Stimulated activated naive CD8-positive, alpha-beta T cell treated with anti-CD3 and anti-CD28 coated beads, Interleukin-15, Interleukin-2, amounts not matched to agents 100 ng/mL and 50 ng/mL, for 24 hours (primary cell): ENCODE data around the gene AMDHD2.

Experiments
- H3K27ac Mint-ChIP-seq: one replicate; pipeline ENCODE4 v1.8.0; 2021; ENCODE audit warnings: mild to moderate bottlenecking, mixed read lengths
- H3K27me3 Mint-ChIP-seq: one replicate; pipeline ENCODE4 v1.8.0; 2021; ENCODE audit warnings: mixed read lengths
- H3K36me3 Mint-ChIP-seq: one replicate; pipeline ENCODE4 v1.8.0; 2021; ENCODE audit warnings: low read depth, mixed read lengths
- H3K4me1 Mint-ChIP-seq: one replicate; pipeline ENCODE4 v1.8.0; 2021; ENCODE audit warnings: low read depth, mixed read lengths
- H3K4me3 Mint-ChIP-seq: one replicate; pipeline ENCODE4 v1.8.0; 2021; ENCODE audit warnings: mild to moderate bottlenecking, mixed read lengths
- H3K9me3 Mint-ChIP-seq: one replicate; pipeline ENCODE4 v1.8.0; 2021; ENCODE audit warnings: mixed read lengths

Gene AMDHD2, protein sequence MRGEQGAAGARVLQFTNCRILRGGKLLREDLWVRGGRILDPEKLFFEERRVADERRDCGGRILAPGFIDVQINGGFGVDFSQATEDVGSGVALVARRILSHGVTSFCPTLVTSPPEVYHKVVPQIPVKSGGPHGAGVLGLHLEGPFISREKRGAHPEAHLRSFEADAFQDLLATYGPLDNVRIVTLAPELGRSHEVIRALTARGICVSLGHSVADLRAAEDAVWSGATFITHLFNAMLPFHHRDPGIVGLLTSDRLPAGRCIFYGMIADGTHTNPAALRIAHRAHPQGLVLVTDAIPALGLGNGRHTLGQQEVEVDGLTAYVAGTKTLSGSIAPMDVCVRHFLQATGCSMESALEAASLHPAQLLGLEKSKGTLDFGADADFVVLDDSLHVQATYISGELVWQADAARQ

DNA sequence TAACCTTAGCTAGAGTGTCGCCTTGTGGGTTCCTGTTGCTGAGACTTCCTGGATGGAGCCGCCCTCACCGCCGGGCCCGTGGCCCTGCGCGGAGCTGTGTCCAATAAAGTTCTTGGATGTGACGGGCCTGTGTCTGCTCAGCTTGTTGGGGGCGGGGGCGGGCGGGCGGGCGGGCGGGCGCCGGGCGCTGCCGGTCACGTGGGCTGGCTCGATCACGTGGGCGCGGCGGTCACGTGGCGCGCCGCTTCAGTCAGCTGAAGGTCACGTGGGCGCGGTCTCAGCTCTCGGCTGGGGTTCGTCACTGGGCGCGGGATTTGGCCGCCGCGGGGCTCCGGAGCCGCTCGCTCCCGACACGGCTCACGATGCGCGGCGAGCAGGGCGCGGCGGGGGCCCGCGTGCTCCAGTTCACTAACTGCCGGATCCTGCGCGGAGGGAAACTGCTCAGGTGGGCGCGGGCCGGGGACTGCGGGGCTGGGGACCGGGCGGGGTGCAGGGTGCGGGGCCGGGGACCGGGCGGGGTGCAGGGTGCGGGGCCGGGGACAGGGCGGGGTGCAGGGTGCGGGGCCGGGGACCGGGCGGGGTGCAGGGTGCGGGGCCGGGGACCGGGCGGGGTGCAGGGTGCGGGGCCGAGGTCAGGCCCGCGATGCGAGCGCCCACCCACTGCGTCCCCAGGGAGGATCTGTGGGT lies at the start of gene AMDHD2:
AMDHD2 (plus strand) TSS at position 275 of the 687 bp plus-strand sequence; CDS start at position 363, 88 bp downstream.
- peak within 1 kb of the TSS; percentile 82 for H3K4me3 Mint-ChIP-seq
- H3K27ac Mint-ChIP-seq = peak within 1 kb of the TSS; percentile 87
- no peaks in the 10 kb centered on the region for H3K27me3 Mint-ChIP-seq
- H3K9me3 Mint-ChIP-seq = no peaks in the 10 kb centered on the region
- H3K4me1 Mint-ChIP-seq = peaks cover 51% of the 10 kb centered on the region
- peaks cover 28% of the 10 kb centered on the region for H3K36me3 Mint-ChIP-seq

DNA sequence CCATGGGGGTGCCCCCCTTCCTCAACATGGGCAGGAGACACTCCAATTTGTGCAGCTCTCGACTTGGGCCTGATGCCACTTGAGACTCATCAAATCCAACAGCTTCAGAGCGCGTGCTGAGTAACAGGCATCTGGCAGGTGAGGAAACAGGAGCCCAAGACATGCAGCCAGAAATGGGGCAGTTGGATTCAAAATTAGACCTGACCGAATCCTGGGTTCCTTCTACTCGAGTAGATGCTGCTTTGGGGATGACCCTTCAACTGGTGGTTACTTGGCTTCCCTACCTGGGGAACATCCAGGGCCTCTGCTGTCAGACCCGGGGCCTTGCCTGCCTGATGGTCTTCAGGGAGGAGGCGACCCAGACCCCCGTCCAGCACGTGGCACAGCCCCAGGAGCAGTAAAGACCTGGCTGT lies 49.6 kb upstream of the AMDHD2 start:
- peaks cover 26% of the 10 kb centered on the region for H3K27me3 Mint-ChIP-seq
- H3K4me3 Mint-ChIP-seq = no peak overlapping the region
- no peaks in the 10 kb centered on the region for H3K9me3 Mint-ChIP-seq
- peaks cover 24% of the 10 kb centered on the region for H3K4me1 Mint-ChIP-seq
- H3K27ac Mint-ChIP-seq = no peak overlapping the region
- no peaks in the 10 kb centered on the region for H3K36me3 Mint-ChIP-seq

DNA sequence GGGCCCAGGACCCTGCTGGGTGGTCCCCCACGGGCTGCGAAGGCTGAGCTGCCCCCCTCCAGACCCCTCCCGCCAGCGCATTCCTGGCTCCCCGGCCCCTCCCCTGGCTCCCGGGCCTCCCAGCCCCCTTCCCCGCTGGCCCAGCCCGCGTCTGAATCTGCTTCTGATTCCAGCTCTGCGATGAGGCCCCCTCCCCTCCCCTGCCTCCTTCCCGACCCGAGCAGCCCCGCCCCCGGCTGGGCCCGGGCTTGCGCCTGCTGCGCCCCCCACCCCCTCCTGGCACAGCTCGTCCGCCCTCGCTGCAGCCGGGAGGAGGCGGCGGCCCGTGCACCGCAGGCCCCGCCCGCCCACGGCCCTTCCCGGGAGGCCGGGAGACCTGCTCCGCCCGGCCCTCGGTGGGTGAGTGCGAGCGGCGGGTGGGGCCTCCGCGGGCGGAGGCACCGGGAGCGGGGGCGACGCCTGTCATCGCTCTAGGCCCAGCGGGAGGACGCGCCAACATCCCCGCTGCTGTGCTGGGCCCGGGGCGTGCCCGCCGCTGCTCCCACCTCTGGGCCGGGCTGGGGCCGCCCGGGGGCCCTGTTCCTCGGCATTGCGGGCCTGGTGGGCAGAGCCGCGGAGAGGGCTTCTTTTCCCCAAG lies 49.0 kb upstream of the AMDHD2 start, which contains the start of gene NTN3:
NTN3 (plus strand) TSS at position 282 of the 637 bp plus-strand sequence. CDS start 405 bp downstream, outside the sequence.
- H3K9me3 Mint-ChIP-seq = no peaks in the 10 kb centered on the region
- H3K27ac Mint-ChIP-seq = no peak within 1 kb of the TSS
- peaks cover 29% of the 10 kb centered on the region for H3K4me1 Mint-ChIP-seq
- H3K27me3 Mint-ChIP-seq = peaks cover 26% of the 10 kb centered on the region
- peak within 1 kb of the TSS; percentile 26 for H3K4me3 Mint-ChIP-seq
- H3K36me3 Mint-ChIP-seq = no peaks in the 10 kb centered on the region

DNA sequence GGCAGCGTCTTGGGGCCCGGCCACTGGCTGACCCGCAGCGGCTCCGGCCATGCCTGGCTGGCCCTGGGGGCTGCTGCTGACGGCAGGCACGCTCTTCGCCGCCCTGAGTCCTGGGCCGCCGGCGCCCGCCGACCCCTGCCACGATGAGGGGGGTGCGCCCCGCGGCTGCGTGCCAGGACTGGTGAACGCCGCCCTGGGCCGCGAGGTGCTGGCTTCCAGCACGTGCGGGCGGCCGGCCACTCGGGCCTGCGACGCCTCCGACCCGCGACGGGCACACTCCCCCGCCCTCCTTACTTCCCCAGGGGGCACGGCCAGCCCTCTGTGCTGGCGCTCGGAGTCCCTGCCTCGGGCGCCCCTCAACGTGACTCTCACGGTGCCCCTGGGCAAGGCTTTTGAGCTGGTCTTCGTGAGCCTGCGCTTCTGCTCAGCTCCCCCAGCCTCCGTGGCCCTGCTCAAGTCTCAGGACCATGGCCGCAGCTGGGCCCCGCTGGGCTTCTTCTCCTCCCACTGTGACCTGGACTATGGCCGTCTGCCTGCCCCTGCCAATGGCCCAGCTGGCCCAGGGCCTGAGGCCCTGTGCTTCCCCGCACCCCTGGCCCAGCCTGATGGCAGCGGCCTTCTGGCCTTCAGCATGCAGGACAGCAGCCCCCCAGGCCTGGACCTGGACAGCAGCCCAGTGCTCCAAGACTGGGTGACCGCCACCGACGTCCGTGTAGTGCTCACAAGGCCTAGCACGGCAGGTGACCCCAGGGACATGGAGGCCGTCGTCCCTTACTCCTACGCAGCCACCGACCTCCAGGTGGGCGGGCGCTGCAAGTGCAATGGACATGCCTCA lies 48.3 kb upstream of the AMDHD2 start:
- peaks cover 30% of the 10 kb centered on the region for H3K4me1 Mint-ChIP-seq
- no peak overlapping the region for H3K27ac Mint-ChIP-seq
- no peaks in the 10 kb centered on the region for H3K9me3 Mint-ChIP-seq
- H3K36me3 Mint-ChIP-seq = no peaks in the 10 kb centered on the region
- H3K27me3 Mint-ChIP-seq = peaks cover 26% of the 10 kb centered on the region
- peak overlapping the region; percentile 26 for H3K4me3 Mint-ChIP-seq

DNA sequence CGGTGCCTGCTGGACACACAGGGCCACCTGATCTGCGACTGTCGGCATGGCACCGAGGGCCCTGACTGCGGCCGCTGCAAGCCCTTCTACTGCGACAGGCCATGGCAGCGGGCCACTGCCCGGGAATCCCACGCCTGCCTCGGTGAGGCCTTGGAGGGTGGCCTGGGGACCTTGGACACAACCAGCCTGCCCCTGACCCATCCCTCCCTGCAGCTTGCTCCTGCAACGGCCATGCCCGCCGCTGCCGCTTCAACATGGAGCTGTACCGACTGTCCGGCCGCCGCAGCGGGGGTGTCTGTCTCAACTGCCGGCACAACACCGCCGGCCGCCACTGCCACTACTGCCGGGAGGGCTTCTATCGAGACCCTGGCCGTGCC lies 47.7 kb upstream of the AMDHD2 start:
- no peak overlapping the region for H3K4me3 Mint-ChIP-seq
- H3K4me1 Mint-ChIP-seq = peaks cover 25% of the 10 kb centered on the region
- peaks cover 26% of the 10 kb centered on the region for H3K27me3 Mint-ChIP-seq
- no peaks in the 10 kb centered on the region for H3K36me3 Mint-ChIP-seq
- no peak overlapping the region for H3K27ac Mint-ChIP-seq
- no peaks in the 10 kb centered on the region for H3K9me3 Mint-ChIP-seq

DNA sequence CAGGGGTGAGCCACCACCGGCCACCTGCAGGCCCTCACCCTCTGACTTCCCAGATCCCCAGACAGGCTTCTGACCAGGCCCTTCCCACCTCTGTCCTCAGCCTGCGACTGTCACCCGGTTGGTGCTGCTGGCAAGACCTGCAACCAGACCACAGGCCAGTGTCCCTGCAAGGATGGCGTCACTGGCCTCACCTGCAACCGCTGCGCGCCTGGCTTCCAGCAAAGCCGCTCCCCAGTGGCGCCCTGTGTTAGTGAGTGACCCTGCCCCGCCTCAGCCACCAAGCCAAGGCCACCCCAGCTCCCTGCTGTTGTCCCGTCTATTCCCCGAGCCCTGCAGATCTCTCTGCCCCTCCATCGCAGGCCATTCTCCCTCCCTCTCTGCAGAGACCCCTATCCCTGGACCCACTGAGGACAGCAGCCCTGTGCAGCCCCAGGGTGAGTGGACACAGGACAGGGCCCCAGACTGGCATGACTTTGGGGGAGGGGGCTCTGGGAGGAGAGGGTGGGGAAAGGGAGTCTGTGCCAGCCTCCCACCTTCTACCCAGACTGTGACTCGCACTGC lies 47.2 kb upstream of the AMDHD2 start:
- Mint-ChIP-seq H3K27ac (peak overlapping the region; percentile 71), H3K4me3 (peak overlapping the region; percentile 64), H3K9me3 (no peaks in the 10 kb centered on the region), H3K4me1 (peaks cover 25% of the 10 kb centered on the region), H3K36me3 (no peaks in the 10 kb centered on the region), H3K27me3 (peaks cover 26% of the 10 kb centered on the region)

DNA sequence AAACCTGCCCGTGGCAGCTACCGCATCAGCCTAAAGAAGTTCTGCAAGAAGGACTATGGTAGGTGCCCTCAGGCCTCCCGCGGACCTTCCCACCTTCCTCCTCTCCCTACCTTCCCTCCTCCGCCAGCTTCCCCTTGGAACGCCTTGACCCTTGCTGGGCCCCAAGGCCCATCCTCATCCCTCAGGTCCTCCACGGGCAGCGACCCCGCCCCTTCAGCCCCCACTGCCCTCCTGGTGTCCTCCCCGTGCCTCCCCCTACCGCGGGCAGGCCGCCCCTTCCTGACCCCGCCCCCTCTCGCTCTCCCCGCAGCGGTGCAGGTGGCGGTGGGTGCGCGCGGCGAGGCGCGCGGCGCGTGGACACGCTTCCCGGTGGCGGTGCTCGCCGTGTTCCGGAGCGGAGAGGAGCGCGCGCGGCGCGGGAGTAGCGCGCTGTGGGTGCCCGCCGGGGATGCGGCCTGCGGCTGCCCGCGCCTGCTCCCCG lies 46.7 kb upstream of the AMDHD2 start:
- H3K27ac Mint-ChIP-seq = peak overlapping the region; percentile 36
- peak overlapping the region; percentile 64 for H3K4me3 Mint-ChIP-seq
- H3K36me3 Mint-ChIP-seq = no peaks in the 10 kb centered on the region
- H3K4me1 Mint-ChIP-seq = peaks cover 21% of the 10 kb centered on the region
- H3K27me3 Mint-ChIP-seq = peaks cover 22% of the 10 kb centered on the region
- no peaks in the 10 kb centered on the region for H3K9me3 Mint-ChIP-seq

DNA sequence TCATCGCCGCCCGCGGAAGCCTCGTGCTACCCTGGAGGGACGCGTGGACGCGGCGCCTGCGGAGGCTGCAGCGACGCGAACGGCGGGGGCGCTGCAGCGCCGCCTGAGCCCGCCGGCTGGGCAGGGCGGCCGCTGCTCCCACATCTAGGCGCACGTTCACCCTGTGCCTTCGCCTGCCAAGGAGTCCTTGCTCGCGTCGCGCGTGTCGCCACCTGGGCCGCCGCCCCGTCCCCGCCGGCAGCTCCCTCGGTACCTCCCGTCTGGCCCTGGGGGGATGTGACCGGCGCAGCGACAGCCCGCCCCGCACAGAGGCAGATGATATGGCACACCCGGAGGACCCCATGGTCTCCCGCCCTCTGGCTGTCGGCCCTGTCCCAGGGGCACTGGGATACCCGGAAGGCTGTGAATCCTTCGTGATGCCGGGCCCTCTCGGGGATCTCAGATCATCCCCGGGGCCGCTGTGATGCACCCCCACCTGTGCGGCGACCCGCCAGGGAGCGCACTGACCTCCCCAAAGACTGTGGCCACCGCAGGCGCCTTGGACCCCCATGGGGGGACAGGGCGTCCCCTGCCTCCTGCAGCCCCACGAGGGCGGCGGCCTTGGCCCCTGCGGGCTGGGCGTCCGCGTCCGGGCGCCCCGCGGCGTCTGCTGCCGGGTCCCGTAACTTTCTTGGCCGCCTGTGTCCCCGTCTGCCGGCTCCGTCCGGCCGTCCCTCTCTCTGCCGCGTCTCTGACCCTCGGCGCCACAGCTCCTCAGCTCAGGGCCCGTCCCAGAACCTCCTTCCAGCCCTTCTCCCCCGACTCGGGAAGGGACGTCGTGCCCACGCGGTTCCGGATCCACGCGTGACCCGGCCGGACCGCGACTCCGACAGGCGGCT lies 45.9 kb upstream of the AMDHD2 start:
- Mint-ChIP-seq H3K4me3 (peak overlapping the region; percentile 79), H3K9me3 (no peaks in the 10 kb centered on the region), H3K27me3 (peaks cover 20% of the 10 kb centered on the region), H3K36me3 (no peaks in the 10 kb centered on the region), H3K4me1 (peaks cover 19% of the 10 kb centered on the region), H3K27ac (no peak overlapping the region)

DNA sequence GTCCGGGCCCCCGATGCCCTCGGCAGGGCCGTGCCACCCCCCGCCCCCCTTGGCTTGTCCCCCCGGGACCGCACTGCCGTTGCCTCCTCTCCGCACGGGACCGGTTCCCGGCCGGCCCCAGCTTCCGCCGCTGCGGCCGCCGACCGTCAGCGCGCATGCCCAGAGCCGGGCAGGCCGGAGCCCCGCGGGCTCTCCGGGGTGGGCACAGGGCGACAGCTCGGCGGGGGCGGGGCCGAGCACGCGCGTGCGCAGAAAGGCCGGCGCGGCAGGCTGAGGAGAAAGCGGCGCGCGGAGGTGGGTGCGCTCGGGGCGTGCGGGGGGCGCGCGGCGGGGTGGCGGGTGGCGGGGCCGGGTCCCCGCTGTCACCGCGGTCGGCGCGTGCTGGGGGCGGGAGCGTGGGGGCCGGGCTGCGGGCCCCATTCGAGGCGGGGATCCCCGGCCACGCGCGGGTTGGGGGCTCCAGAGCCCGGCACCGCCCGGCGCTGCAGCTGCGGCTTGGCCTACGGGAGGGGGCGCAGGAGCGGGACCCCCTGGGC lies 45.2 kb upstream of the AMDHD2 start, which contains the start of gene TBC1D24:
TBC1D24 (plus strand) TSS at position 251 of the 536 bp plus-strand sequence. CDS start 21,022 bp downstream, outside the sequence.
- Mint-ChIP-seq H3K4me1 (peaks cover 14% of the 10 kb centered on the region), H3K9me3 (no peaks in the 10 kb centered on the region), H3K27ac (no peak within 1 kb of the TSS), H3K36me3 (no peaks in the 10 kb centered on the region), H3K27me3 (peaks cover 14% of the 10 kb centered on the region), H3K4me3 (peak within 1 kb of the TSS; percentile 79)

DNA sequence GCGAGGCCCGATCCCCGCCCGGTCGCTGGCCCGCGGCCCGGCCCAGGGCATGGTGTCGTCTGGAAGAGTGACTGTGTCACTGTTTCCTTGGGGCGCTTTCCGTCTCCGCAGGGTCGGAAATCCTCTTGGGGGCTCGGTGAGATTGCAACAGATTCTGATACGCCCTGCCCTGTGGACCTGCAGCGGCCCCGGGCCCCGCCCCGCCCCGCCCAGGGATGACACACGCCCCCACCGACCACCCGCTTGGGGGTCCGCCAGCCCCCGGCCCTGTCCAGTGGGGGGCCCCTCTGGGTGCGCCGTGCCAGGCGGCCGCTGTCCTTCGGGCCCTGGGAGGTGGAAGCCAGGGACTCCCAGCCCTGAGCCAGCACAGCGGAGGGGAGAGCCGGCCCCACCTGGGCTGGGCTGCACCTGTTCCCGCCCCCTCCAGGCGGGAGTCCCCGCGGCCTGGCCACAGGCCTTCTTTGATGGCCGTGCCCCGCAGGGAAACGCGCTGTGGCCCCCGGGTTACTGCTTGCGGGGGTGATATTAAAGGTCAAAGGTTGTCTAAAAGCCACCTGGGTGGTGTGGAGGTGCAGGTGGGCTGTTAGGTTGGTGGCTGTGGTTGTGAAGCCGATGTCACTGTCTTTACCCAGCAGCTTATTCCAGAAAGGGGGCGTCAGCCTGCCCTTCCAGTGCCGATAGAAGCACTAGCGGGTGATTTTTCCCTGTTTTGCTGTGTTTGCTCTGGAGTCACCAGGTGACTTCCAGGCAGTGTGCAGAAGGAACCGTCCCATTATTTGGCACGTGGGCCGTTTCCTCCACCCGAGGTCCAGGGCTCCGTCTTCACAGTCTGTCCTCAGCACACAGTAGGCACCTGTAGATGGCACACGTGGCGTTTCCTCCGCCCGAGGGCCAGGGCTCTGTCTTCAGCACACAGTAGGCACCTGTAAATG lies 44.5 kb upstream of the AMDHD2 start:
- peaks cover 13% of the 10 kb centered on the region for H3K4me1 Mint-ChIP-seq
- H3K4me3 Mint-ChIP-seq = peak overlapping the region; percentile 71
- no peak overlapping the region for H3K27ac Mint-ChIP-seq
- H3K36me3 Mint-ChIP-seq = no peaks in the 10 kb centered on the region
- no peaks in the 10 kb centered on the region for H3K9me3 Mint-ChIP-seq
- H3K27me3 Mint-ChIP-seq = peaks cover 7% of the 10 kb centered on the region

DNA sequence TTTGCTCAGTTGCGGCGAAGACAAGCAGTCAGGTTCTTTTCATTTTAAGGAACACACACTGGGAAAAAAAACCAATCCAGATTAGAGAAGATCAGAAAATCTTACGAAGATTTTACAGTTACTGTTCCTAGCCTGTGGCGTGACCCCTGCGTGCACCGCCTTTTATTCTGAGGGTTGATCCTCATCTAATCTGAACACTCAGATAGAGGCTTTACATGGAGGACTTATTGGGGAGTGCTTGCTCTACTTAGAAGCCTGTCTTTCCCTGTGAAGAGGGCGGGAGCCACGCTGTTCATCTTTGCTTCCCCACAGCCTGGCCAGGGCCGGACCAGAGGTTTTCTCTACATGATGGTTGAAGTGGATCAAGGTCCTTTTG lies 43.8 kb upstream of the AMDHD2 start:
- H3K27me3 Mint-ChIP-seq = peaks cover 7% of the 10 kb centered on the region
- no peaks in the 10 kb centered on the region for H3K36me3 Mint-ChIP-seq
- no peak overlapping the region for H3K27ac Mint-ChIP-seq
- peaks cover 13% of the 10 kb centered on the region for H3K4me1 Mint-ChIP-seq
- H3K9me3 Mint-ChIP-seq = no peaks in the 10 kb centered on the region
- H3K4me3 Mint-ChIP-seq = peak overlapping the region; percentile 71

DNA sequence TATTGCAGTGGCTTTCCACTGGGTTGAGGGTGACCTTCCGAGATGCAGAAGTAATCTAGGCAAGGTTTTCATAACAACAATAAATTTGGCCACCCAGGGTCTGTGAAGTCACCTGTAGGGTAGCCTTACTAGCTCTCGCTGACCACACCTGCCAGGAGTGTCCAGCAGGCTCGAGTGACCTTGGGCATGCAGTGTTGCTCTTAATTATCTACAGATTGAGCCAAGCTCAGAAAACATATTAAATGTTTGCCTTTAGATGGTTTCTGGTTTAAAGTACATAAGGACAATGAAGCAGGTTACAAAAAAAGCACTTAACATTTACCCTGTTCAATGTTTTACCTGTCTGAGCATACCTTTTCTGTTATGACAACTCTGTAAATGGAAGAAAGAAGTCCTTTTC lies 43.4 kb upstream of the AMDHD2 start:
- H3K27ac Mint-ChIP-seq = no peak overlapping the region
- peaks cover 7% of the 10 kb centered on the region for H3K27me3 Mint-ChIP-seq
- H3K4me1 Mint-ChIP-seq = peaks cover 13% of the 10 kb centered on the region
- H3K4me3 Mint-ChIP-seq = peak overlapping the region; percentile 71
- no peaks in the 10 kb centered on the region for H3K36me3 Mint-ChIP-seq
- H3K9me3 Mint-ChIP-seq = no peaks in the 10 kb centered on the region
